HG02943 (cell line): ENCODE data around the gene NEGR1.

Source experiments
- ATAC-seq: cut with Tn5 transposase; IDR thresholded peaks from one replicate; pipeline ENCODE4 v1.9.1; 2021; ENCODE audit warnings: mild to moderate bottlenecking, low read depth, moderate library complexity; ENCODE audit not compliant: unreplicated experiment

The NEGR1 gene

GRCh38 chr1:71737768-71738167 lies 544.6 kb downstream of the NEGR1 start:
- ATAC-seq, result no peak

DNA sequence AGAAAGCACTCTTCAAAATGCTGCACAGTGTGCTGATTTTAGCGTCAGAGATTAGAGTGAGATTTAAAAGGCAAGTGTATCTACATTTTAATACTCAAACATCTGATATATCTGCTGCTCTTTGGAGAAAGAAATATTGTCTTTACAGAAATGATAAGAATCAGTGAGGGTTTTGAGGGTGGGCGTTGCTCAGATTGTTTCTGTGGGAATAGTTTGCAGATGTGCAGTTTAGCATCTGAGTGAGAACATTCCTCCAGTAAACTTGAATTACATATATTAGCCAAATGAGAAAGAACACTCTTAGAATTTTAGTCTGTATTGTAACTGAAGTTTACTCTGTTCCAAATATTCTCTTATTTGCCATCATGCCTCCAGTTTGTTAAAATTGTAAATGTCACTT lies 549.2 kb downstream of the NEGR1 start:
- ATAC-seq, result no peak

DNA sequence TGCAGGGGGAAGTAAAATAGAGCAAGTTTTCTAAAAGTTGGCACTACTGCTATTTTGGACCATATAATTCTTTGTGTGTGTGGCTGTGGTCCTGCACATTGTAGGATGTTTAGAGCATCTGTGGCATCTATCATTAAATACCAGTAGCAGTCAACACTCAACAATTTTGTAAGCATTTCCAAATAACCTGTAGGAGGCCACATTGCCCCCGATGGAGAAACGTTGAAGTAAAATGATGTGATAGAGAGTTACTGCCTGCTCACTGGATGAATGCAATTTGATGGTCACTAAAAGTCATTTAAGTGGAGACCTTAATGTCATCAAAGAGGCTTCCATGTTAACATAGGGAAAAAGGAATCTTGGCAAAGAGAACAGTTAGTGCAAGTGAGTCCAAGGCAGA lies 560.8 kb downstream of the NEGR1 start:
- ATAC-seq, result no peak

GRCh38 chr1:71719330-71719729 lies 563.0 kb downstream of the NEGR1 start:
- ATAC-seq, result no peak

DNA sequence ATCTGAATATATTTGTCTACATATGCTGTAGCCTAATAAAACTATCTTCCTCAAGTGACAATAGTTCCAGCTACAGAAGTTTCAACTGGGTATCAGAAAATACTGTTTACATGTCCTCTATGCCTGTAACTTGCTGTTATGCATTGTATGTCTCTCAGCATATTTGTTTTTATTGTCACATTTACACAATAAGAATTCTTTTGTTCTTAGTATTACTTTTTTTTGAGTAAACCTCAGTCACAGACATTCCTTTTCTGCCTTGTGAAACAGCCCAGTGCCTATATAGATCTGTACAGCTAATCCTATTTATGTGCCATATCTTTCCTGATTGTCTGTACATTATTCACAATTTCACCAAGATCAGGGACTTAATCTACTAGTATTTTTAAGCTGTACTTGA lies 565.2 kb downstream of the NEGR1 start:
- ATAC-seq, result no peak

GRCh38 chr1:71711456-71711855 lies 570.9 kb downstream of the NEGR1 start:
- no peak for ATAC-seq

DNA sequence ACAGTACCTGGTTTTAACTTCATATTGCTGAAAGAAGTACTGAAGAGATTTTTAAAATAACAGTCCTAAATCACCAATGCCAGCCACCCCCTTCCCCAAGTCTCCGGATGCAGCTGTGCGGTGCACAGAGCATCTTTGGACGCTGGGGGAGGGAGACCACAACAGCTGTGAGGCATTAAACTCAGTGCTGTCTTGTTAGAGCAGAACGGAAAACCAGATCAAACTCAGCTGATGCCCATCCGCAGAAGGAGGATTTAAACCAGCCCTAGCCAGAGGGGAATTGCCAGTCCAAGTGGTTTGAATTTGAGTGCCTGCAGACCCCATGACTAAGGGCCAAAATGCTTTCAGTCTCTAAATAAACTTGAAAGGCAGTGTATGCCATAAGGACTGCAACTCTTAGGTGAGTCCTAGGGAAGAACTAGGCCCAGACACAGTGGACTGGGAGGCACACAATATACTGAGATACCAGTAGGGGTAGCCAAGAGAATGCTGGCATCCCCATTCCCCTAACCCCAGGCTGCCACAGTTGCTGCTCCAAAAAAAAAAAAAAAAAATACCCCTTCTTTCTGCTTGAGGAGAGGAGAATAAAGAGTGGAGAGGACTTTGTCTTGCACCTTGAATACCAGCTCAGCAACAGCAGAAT lies 576.2 kb downstream of the NEGR1 start:
- no peak for ATAC-seq

GRCh38 chr1:71698186-71698585 lies 584.2 kb downstream of the NEGR1 start:
- ATAC-seq, result no peak

GRCh38 chr1:71695821-71696220 lies 586.5 kb downstream of the NEGR1 start:
- no peak for ATAC-seq

DNA sequence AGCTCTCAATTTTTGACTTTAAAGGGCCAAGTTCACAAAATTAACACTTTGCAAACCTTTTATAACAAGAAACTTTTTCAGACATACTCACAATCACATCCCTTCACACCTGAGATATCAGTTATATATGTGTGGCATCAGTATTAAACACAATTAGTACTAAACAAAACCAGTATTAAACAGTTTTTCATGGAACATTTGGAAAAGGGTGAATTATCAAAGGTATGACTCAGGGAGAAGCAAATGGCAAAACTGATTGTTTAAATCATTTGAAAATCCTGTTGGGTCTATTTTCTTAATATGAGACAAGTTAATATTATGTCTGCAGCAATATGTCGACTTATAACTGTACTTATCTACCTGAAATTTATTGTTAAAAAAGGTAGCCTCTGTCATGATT lies 587.3 kb downstream of the NEGR1 start:
- no peak for ATAC-seq

GRCh38 chr1:71693581-71693980 lies 588.8 kb downstream of the NEGR1 start:
- no peak for ATAC-seq

GRCh38 chr1:71689635-71690034 lies 592.7 kb downstream of the NEGR1 start:
- ATAC-seq, result no peak

DNA sequence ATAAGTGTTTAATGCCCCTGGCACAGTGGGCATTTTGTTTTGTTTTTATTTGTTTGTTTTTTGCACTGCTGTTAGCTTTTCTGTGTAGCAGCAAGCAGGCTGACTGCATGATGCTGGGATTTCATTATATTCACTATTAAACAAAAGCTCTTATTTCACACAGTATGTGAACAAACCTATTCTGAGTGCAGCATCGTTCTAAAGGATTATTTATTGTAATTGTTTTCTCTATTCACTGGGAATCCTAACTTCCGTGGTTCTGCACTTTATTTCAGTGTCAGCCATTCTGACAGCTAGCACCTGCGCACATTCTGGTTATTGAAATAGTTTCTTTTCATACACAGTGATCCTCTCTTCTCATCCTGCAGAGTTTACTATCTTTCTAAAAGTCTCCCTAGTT lies 595.0 kb downstream of the NEGR1 start:
- no peak for ATAC-seq

DNA sequence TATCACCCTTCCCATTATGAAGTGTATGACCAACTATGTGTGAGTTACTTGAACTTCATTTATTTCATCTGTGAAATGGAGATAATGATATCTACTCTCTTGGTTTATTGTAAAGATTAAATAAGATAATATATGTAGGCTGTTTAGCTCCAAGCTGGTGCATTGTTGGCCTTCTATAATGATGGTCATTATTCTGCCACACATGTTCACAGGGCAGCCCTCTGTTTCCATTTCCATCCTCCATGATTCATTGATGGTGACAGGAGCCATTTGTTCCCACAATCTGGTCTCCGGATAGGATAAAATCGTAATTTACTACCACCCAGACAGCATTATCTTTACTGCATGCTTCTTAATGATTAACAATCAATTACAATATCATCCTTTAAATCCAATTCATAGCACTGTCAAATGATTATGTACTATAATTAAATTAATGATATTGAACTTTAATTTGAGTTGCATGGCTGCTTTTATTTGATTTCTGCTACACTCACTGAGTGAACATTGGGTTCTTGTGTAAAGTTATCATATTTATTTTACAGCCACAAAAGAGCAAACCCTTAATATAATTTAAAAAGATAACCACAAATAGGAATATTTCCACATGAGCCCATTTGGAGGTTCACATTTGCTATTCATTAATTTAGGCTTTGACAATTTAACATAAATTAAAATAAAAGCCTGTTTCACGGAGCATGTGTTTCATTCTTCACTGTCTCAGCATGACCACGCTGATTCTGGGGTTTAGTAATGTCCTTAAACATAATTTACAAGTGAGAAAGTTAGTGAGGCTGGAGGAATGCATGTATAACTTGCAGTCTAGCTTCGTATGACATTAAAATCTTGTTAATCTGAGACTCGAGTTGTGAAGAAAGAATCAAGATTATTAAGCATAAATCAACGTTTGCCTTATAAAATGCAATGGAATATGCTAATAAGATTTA lies 605.1 kb downstream of the NEGR1 start:
- no peak for ATAC-seq

DNA sequence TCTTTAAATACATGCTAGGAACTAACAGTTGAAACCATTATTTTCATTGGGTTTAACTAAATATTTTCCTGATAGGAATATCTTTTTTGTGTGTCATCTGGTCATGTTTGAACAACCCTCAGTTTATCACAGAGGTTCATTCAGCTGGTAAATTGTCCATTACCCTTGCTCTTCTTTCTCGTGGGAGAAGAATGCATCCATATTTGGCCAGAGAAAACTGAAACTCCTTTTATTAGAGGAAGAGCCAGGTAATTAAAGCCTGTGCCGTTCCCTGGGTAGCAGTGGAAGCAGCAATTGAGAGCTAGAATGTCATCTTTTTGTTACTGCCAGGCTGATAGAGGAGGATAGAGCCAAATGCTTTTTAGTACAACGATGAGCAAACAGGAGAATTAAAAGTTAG lies 614.3 kb downstream of the NEGR1 start:
- no peak for ATAC-seq

DNA sequence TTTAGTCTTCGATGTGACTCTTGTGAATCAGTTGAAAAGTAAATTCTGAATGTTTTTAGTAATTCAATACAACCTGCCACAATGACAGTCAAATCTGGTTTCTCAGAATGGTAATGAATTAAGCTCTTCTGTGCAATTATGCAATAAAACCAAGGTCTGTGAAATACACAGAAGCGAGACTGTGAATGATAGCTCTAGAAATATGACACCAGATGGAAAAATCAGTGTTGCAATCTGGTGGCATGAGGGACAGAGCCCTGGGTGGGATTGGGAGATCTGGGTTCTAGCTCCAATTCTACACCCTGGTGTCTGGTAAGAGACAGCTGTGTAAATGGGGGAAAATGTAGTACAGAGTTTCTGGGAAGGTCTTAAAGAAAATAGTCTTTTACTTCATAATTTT lies 615.1 kb downstream of the NEGR1 start:
- ATAC-seq, result no peak

DNA sequence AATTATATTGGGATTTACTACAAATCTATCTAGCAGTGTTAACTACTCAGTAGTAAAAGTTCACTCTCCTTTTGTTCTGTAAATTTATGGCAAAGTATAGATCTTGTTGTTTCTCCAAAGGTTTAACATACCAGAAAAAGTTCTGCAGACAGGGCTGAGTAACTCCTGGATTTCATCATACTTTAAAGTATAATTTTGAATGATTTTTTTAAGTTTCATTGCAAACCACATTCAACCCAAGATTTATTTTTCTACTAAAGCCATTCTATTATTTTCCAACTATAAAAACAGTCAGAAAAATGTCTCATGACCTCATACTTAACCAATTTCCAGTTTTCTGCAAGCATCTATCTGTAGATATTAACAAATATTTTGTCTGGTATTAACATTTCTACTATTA lies 615.7 kb downstream of the NEGR1 start:
- no peak for ATAC-seq

GRCh38 chr1:71660411-71660810 lies 621.9 kb downstream of the NEGR1 start:
- no peak for ATAC-seq

GRCh38 chr1:71657891-71658679 lies 624.3 kb downstream of the NEGR1 start:
- no peak for ATAC-seq

GRCh38 chr1:71656902-71657301 lies 625.4 kb downstream of the NEGR1 start:
- ATAC-seq, result no peak

DNA sequence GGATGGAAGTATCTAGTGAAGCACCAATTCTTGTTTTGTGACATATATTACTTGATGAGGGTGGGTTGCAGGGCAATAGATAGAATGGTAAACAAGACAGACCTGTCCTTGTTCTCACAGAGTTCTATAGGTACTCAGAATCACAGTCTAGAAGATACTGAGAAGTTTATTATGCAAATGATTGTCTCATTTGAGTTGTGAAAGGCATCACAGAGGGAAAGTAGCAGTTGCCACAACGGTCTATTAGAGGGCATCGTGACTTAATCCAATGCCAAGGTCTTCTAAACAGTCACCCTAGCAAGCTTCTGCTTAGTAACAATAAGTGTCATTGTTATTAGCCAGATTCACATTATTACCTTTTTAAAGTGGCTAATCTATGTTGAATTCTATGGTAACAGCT lies 626.7 kb downstream of the NEGR1 start:
- no peak for ATAC-seq
